Peyer's patch (tissue), 4 donors: ENCODE measurements around the gene WWC1.

Experiments used
- POLR2A ChIP-seq, 2 donors: fragments of 450-650 bp; IDR thresholded peaks; one replicate each; pipeline ENCODE4 v1.5.1; 2017; ENCODE audit warnings: antibody characterized with exemption in 2 of 2, mild to moderate bottlenecking in 2 of 2, moderate library complexity in 2 of 2
- TF ChIP-seq, protein P1 (sequence below), 6 experiments: fragments of 450-650 bp in 4 of 6; fragments of 200-600 bp in 2 of 6; sonication (generic) in 1 of 6; IDR thresholded peaks; one replicate each; pipeline ENCODE4 v1.5.1; 2017 to 2019; ENCODE audit warnings: antibody characterized with exemption in 6 of 6, mild to moderate bottlenecking in 3 of 6, moderate library complexity in 1 of 6

DNA sequence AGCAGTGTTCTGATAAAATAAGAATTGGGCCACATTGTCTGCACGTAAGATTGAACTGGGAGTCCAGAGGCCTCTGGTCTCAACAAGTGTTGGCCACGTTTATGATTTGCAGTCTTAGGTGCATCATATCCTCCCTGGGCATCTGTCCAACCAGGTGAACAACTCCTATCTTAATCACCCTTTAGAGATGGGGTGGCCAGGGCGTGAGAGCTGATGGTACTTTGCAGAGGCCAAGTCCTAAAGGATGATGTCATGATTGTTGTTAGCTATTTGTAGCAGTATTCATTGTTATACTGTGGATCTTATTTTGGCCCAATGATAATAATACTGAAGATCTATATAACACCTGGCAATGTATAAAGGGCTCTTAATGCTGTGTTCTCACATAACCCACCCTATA lies 121.6 kb downstream of the WWC1 start:
- TF ChIP-seq, protein P1, sequence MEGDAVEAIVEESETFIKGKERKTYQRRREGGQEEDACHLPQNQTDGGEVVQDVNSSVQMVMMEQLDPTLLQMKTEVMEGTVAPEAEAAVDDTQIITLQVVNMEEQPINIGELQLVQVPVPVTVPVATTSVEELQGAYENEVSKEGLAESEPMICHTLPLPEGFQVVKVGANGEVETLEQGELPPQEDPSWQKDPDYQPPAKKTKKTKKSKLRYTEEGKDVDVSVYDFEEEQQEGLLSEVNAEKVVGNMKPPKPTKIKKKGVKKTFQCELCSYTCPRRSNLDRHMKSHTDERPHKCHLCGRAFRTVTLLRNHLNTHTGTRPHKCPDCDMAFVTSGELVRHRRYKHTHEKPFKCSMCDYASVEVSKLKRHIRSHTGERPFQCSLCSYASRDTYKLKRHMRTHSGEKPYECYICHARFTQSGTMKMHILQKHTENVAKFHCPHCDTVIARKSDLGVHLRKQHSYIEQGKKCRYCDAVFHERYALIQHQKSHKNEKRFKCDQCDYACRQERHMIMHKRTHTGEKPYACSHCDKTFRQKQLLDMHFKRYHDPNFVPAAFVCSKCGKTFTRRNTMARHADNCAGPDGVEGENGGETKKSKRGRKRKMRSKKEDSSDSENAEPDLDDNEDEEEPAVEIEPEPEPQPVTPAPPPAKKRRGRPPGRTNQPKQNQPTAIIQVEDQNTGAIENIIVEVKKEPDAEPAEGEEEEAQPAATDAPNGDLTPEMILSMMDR (IDR thresholded peaks at IDR 0.05), result no peak
- TF ChIP-seq POLR2A (IDR thresholded peaks at IDR 0.05), result no peak
